GM18499 (cell line): ENCODE data around the gene METTL25.

ENCODE experiments used
- ATAC-seq: cut with Tn5 transposase; IDR thresholded peaks from one replicate; pipeline ENCODE4 v1.9.1; 2021; ENCODE audit warnings: moderate number of reproducible peaks; ENCODE audit not compliant: insufficient read depth, unreplicated experiment

The METTL25 gene

DNA sequence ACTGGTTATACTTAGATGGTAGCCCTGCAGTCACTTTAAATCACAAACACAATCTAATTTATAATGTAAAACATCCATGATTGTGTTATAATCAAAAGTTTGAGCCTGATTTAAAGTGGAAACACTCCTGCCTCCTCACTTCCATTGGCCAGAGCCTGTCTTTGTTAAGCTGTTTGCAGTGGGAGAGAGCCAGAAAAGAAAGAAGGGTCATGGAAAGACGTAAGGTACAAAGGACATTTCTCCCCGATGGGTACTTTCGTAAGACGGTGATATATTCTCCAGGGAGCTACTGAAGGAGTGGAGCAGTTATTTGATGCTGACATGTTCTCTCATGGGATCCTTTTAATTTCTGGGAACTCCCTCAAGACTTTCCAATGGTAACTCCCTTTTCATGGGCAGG is 164.0 kb downstream of the METTL25 start:
- ATAC-seq: no peak

DNA sequence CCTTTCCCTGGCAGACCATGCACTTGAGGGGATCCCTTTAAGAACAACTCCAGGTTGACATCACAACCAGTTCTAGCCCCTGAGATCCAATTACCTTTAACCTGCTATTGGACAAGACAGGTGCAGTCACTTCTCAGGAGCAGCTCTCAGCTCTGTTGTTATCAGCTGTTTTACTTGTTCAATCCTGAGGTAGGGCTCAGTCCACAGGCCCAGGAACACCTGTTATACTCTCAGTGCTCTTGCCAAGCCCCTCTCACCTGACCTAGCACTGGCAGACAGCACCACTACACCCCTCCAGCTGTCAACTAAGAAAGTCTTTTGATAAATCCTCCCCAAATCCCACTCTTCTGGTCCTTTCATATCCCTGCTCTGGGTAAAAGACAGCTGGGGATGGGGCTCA is 164.4 kb downstream of the METTL25 start:
- ATAC-seq: no peak

DNA sequence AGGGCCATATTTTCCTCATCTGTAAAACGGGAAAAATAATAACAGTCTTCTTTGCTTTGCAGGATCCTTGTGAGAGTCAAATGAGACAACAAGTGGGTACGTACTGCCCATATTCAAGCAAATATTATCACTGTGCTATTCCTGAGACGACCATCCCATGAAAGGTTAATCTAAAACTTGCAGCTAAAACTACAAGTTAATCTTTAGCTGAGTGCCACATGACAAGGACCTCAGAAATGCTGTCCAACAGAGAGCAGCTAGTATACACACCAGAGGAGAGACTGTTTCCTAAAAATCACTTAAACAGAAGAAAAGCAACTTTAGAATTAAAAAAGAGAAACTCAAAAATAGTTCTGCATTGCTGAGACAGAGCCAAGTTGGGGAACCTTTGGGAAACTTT is 165.7 kb downstream of the METTL25 start:
- no peak for ATAC-seq

DNA sequence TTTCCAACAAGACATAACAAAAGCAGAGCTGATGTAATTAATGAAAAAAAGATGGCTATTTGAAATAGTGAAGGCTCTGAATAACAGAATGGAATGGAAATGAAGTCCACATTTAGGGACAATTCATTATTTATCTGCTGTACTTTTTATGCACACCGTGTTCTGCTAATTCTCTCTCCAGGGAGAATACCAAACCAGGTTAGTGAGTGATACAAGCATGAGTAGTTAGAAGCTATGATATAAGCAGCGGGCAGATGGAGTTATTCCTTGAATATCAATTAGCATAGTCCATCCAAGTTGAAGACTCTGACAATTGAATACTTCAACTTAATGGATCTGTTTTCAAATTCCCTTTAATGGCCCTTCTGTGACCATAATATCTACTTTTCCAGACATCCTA is 166.3 kb downstream of the METTL25 start:
- ATAC-seq: no peak

DNA sequence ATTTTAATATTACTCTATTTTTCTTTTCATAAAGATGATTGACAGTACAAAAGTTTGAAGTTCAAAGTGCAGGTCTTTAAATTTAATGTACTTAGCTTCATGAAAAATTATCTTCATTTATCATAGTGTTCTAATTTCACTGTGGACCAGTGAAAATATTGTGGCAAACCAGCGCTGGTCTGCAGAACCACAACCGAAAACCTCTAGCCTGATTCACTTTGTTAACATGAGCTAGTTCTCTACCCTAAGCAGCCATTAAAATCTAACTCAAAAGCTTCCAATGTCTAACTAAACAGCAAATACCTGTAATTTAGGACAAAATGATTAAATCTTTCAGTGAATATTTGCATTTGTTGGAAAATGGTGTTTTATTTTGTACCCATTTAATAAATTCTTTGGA is 167.3 kb downstream of the METTL25 start:
- no peak for ATAC-seq

DNA sequence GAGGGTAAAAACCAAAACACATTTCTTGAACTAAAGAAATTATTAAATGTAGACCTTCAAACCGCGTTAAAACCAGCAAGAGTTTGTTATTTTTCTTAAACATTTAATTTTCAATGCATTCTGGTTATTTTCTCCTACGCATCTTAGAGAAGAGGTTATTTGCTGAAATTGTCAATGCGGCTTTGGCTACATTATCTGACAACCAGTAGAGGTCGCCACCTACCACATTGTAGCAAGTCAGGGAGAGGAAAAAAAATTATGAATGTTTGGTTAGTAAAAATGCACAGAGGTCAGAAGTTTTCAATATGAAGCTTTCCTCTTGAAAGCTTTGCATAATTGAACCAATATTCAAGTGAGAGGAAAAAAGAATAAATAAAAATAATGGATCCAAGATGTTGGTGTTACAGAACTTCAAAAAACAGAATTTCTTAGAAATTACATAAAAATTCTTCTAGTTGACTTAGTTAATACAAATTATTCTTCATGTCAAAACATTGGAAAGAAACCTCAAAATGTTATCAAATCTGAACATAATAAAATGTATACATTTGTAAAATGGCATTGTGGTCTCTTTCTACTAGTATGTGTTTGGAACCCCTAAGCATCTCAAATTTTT is 168.9 kb downstream of the METTL25 start:
- no peak for ATAC-seq
